HepG2 (cell line): ENCODE results near the gene LYST. TPM values are rescaled to one million over a fixed set of nuclear protein-coding genes. Genes with fewer than 3 reads are reported as not detected.

Experiments
- KLF9 ChIP-seq: IDR thresholded peaks from 2 replicates; pipeline ENCODE4 v1.6.1; 2016; ENCODE audit warnings: low read depth
- MTF2 ChIP-seq: sonication (generic); formaldehyde crosslinking; IDR thresholded peaks from 2 replicates; pipeline ENCODE4 v1.5.0; 2020; ENCODE audit warnings: missing genetic modification reagents, borderline replicate concordance
- NFKB2 ChIP-seq: sonication (generic); formaldehyde crosslinking; IDR thresholded peaks from 2 replicates; pipeline ENCODE4 v1.4.0; 2020; ENCODE audit warnings: missing genetic modification reagents, borderline replicate concordance
- ZBTB7B ChIP-seq: sonication (generic); formaldehyde crosslinking; IDR thresholded peaks from 2 replicates; pipeline ENCODE4 v1.4.0; 2020; ENCODE audit warnings: missing genetic modification reagents
- ZFP90 ChIP-seq: sonication (generic); formaldehyde crosslinking; IDR thresholded peaks from 2 replicates; pipeline ENCODE4 v1.8.0; 2022; ENCODE audit warnings: missing genetic modification reagents, mild to moderate bottlenecking, inconsistent platforms, borderline replicate concordance
- ZIK1 ChIP-seq: sonication (generic); formaldehyde crosslinking; IDR thresholded peaks from 2 replicates; pipeline ENCODE4 v1.5.0; 2020; ENCODE audit warnings: mild to moderate bottlenecking, low read depth, missing genetic modification reagents, borderline replicate concordance
- ZNF629 ChIP-seq: sonication (generic); formaldehyde crosslinking; conservative IDR thresholded peaks from 2 replicates; pipeline ENCODE4 v1.5.0; 2020; ENCODE audit warnings: missing genetic modification reagents
- ZSCAN12 ChIP-seq: sonication (generic); formaldehyde crosslinking; IDR thresholded peaks from 2 replicates; pipeline ENCODE4 v1.9.0; 2021; ENCODE audit warnings: mild to moderate bottlenecking, missing genetic modification reagents
- polyA plus RNA-seq, 8 experiments: library from polyadenylated mRNA; depleted of rRNA in 3 of 8; stranded (reverse) in 7 of 8; unstranded in 1 of 8; fragments of >200 nt; fragmentation: Illumina TruSeq in 4 of 8; extraction: Trizol in 4 of 8; gene quantifications; 2 replicates each; pipeline versions ENCODE4 v1.2.1 to v1.2.3, GENCODE V29; 2011 to 2016; ENCODE audit warnings: low read depth in 4 of 8, missing spikeins in 1 of 8, mixed read lengths in 1 of 8; ENCODE audit not compliant: insufficient read depth in 1 of 8
- total RNA-seq, 5 experiments: library from RNA; depleted of rRNA; stranded (reverse); fragments of >200 nt; fragmentation: Illumina TruSeq; extraction: Trizol; gene quantifications; 2 replicates each; pipeline ENCODE4 v1.2.3, GENCODE V29; 2016; ENCODE audit warnings: low read depth in 1 of 5
- TF ChIP-seq, protein P1 (sequence below): sonication (generic); formaldehyde crosslinking; IDR thresholded peaks from 2 replicates; pipeline ENCODE4 v1.4.0; 2020; ENCODE audit warnings: missing genetic modification reagents
- TF ChIP-seq, protein P2 (sequence below): sonication (generic); formaldehyde crosslinking; IDR thresholded peaks from 2 replicates; pipeline ENCODE4 v1.4.0; 2020; ENCODE audit warnings: missing genetic modification reagents
- TF ChIP-seq, protein P3 (sequence below): sonication (generic); formaldehyde crosslinking; IDR thresholded peaks from 2 replicates; pipeline ENCODE4 v1.8.1; 2023; ENCODE audit warnings: missing genetic modification reagents, mild to moderate bottlenecking, borderline replicate concordance

Gene LYST
- total and polyA plus RNA-seq, 2 of the 13 experiments (the other 11 are each of a cell fraction or from before 2014, with no cell fraction given) = 0.91 to 2.5 TPM

DNA sequence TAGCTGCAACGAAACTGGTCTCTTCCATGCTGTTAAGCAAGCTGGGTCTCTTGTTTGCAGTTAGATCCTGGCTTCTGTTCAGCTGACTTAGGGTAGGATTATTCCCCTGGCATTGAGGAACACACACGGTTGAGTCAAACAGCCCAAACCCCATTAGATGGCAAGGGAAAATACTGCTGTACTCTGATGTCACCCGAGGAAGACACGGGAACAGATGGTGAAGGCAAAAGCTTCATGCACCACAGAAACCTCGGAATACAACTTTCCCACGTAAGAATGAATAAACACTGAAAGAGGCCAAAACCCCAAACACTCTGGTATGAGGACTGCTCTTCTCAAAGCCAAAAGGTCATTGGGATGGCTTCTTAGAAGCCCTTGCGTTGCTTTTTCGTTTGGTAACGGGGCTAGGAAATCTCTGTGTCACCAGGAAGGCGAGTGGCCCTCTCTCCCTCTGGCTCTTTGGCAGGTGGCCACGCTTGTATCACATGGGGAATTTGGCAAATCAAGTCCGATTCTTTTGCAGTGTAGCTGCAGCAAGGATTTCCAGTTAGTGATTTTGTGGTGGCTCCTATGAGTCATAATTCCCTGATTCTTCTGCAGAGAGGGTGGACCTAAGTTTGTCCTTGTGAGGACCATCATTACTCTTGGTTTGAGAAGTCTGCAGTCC, 16.7 kb upstream of the LYST start (continued):
- TF ChIP-seq, protein P1, sequence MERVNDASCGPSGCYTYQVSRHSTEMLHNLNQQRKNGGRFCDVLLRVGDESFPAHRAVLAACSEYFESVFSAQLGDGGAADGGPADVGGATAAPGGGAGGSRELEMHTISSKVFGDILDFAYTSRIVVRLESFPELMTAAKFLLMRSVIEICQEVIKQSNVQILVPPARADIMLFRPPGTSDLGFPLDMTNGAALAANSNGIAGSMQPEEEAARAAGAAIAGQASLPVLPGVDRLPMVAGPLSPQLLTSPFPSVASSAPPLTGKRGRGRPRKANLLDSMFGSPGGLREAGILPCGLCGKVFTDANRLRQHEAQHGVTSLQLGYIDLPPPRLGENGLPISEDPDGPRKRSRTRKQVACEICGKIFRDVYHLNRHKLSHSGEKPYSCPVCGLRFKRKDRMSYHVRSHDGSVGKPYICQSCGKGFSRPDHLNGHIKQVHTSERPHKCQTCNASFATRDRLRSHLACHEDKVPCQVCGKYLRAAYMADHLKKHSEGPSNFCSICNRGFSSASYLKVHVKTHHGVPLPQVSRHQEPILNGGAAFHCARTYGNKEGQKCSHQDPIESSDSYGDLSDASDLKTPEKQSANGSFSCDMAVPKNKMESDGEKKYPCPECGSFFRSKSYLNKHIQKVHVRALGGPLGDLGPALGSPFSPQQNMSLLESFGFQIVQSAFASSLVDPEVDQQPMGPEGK (CRISPR knock-in tag) = no peak
- TF ChIP-seq KLF9 = no peak
- TF ChIP-seq, protein P2, sequence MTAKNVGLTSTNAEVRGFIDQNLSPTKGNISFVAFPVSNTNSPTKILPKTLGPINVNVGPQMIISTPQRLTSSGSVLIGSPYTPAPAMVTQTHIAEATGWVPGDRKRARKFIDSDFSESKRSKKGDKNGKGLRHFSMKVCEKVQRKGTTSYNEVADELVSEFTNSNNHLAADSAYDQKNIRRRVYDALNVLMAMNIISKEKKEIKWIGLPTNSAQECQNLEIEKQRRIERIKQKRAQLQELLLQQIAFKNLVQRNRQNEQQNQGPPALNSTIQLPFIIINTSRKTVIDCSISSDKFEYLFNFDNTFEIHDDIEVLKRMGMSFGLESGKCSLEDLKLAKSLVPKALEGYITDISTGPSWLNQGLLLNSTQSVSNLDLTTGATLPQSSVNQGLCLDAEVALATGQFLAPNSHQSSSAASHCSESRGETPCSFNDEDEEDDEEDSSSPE (CRISPR knock-in tag) = no peak
- TF ChIP-seq ZBTB7B (CRISPR knock-in tag) = no peak
- TF ChIP-seq ZSCAN12 (CRISPR knock-in tag) = no peak
- no peak for TF ChIP-seq ZFP90
- TF ChIP-seq MTF2 (CRISPR knock-in tag) = no peak
- no peak for TF ChIP-seq ZNF629 (CRISPR knock-in tag)
- TF ChIP-seq ZIK1 (CRISPR knock-in tag) = no peak
- TF ChIP-seq, protein P3, sequence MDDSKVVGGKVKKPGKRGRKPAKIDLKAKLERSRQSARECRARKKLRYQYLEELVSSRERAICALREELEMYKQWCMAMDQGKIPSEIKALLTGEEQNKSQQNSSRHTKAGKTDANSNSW (CRISPR knock-in tag) = no peak
- no peak for TF ChIP-seq NFKB2 (CRISPR knock-in tag)
